SK-N-DZ (cell line): ENCODE data around the gene SMIM5.
A peak's percentile ranks its signal among the peaks of the same experiment; 100 is the strongest.
"Not testable (repeated sequence)": the region's sequence is repeated elsewhere in the genome, so short reads cannot be mapped to it uniquely, and the experiment has no call there.

Experiments used
- DNase-seq: peaks from one replicate; pipeline ENCODE4 v3.0.0-alpha.2; 2015; ENCODE audit warnings: low spot score

Gene SMIM5

GRCh38 chr17:75624714-75625345 is 8.4 kb upstream of the SMIM5 start:
- DNase-seq: no peak

DNA sequence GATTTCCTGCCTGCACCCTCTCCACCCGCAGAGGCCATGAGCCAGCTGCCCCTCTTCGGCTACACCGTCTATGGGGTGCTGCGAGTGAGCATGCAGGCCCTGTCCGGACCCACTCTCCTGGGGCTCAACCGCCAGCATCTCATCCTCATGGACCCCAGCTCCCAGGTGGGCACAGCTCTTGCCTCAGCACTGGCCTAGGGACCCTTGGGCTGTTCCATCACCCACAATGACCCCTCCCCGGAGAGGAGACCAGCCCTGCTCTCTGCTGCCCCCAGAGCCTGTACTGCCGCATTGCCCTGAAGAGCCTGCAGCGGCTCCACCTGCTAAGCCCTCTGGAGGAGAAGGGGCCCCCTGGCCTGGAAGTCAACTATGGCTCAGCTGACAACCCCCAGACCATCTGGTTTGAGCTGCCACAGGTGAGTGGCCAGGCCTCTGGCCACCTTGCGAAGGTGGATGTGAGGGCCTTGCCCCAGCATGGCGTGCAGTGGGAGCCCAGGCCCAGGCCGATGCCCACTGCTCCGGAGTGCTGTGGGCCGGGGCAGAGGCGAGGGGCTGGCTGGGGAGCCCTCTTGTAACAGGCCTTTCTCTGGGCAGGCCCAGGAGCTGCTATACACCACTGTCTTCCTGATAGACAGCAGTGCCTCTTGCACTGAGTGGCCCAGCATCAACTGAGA is 7.3 kb upstream of the SMIM5 start:
- DNase-seq: peak; percentile 74

DNA sequence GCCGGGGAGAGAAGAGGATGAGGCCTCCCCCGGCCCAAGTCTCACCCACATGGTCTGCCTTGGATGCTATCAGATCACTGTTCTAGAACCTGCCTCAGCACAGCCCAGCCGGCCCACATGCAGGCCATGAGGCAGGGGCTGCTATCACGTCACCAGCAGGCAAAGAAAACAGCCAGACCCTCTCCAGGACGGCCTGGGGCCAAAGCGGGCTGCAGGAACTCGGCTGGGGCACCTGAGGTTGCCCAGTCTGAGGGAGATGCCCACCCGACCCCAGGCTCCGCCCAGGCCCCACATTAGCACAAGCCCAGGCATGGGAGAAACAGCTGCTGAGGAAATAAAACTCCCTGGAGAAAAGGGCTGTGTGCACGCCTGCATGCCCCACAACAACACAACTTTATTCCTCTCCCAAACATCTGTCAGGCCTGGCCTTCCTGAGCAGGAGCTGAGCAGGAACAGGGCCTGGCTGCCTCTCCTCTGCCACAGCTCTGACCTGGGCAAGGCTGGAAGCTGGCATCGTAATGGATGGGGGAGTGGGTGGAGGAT is 6.7 kb upstream of the SMIM5 start:
- no peak for DNase-seq

DNA sequence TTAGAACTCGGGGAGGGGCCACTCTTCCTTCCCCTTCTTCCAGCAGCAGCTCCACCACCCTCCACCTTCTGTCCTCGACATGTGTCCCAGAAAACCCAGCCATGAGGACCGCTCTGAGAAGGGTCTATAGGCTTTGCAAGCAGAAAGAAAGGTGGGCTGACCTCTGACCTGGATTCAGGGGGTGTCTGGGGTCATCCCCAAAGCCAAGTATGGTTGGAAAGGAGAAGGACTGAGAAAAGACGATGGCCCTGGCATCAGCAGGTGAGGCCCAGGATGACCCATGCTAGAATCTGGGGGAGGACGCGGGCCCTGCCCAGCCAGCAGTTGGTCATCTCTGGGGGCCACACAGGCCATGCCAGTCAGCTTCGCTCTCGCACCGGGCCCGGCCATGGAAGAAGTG is 6.1 kb upstream of the SMIM5 start:
- no peak for DNase-seq

GRCh38 chr17:75628425-75628824 is 4.8 kb upstream of the SMIM5 start:
- no peak for DNase-seq

DNA sequence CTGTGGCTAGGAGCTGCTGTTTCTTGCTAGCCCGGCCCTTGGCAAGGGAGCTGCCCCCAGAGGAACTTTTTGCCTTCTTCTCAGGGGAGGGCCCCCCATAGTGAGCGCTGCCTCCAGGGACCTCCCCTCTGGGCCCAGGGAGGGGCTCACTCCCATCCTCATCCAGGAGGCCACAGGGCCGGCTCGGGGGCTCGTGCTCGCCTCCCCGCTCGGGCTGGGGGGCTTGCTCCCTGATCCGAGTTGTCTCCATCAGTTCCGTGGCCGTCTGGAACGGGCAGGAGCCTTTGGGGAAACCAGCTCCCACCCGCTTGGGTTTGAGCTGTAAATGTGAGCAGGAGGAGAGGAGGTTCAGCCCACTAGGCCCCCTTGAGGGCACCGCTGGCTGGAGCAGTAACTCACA is 4.1 kb upstream of the SMIM5 start:
- no peak for DNase-seq

DNA sequence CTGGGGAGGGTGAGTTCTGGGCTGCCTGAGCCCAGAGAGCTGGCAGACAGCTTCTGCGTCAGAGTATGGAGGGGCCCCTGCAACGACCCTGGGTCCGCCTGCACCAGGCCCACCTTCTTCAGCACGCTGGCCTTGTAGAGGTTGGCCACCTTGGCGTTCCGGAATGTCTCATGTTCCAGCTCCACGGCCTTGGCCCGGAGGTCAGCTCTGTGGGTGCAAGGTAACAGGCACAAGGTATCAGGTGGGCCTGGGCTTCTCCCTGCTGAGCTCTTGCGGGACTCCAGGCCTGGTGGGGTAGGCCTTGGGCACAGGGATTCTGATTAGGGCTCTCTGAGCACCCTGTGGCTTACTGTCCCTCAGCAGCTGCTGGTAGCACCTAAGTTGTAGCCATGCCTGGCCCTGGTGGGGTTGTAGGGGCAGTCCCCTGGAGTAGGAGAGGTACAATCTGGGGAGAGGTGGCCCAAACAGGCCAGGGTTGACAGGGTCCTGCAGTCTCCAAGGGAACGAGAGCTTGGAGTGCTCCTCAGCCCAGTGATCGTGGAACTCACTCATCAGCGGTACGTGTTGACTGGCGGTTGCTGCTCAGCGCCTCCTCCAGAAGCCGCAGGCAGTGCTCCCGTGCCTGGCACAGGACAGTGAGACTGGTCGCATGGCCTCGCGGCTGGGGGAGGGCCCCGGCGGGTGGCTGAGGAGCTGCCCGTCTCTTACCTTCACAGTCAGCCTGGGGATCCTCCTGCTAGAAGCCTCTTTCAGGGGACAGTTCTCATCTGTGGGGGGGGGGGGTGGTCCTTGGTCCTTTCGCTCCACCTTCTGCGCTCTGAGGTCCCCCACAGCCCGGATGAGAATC is 2.9 kb upstream of the SMIM5 start:
- no peak for DNase-seq

DNA sequence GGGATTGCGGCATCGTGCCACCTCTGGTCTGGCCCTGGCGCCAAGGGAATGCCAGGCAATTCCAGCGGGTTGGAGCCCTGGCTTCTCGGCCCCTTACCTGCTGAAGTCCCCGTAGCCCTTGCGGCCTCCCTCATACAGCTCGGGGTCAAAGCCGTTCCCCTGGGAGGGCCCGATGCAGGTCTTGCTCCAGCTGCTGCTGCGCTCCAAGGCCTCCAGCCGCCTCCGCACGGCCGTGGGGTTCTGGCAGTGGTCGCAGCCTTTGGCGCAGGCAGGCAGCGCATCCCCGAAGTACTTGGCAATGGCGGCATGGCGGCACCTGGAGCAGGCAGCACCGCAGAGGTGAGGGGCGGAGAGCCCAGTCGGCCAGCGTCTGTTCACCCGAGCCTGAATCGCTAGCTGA is 1.9 kb upstream of the SMIM5 start:
- no peak for DNase-seq

DNA sequence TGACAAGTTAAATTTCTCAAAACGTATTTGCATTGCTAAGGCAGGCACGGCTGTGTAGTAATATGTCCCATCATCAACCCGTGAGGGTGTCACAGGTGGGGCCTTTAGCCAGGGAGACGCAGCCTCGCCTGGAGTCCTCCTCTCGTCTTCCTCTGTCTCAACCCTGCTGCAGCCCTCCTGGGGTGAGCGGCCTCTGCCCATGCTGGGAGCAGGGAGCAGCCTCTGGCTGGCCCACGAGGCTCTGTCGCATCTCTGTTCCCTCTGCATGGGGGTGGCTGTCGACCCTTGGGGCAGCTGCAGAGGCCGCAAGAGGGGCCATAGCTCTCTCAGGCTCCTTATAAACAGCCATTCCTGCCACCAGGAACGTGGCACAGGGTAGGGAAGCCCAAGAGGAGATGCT is 806 bp upstream of the SMIM5 start:
- DNase-seq: no peak

GRCh38 chr17:75633486-75634375 is 497 bp downstream of the SMIM5 start:
- DNase-seq: peak; percentile 94

DNA sequence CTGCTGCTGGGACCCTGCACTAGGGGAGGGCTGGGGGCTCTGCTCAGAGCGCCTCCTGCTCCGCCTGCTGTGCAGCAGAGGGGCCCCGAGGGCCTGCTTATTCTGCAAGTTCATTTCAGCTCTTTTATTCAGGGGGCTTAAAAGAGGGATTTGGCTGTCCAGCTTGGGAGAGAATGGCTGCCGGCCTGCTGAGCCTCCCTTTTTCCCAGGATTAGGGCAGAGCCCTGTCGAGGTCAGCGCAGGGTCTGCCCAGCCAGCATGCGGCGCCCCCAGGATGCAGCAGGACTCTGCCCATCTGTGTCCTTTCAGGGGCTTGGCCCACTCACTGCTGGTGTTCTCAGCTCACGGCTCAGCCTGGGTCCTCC is 1.1 kb downstream of the SMIM5 start:
- DNase-seq: no peak

GRCh38 chr17:75634754-75635609 is 1.7 kb downstream of the SMIM5 start:
- no peak for DNase-seq

GRCh38 chr17:75635610-75636202 is 2.5 kb downstream of the SMIM5 start:
- DNase-seq: no peak

DNA sequence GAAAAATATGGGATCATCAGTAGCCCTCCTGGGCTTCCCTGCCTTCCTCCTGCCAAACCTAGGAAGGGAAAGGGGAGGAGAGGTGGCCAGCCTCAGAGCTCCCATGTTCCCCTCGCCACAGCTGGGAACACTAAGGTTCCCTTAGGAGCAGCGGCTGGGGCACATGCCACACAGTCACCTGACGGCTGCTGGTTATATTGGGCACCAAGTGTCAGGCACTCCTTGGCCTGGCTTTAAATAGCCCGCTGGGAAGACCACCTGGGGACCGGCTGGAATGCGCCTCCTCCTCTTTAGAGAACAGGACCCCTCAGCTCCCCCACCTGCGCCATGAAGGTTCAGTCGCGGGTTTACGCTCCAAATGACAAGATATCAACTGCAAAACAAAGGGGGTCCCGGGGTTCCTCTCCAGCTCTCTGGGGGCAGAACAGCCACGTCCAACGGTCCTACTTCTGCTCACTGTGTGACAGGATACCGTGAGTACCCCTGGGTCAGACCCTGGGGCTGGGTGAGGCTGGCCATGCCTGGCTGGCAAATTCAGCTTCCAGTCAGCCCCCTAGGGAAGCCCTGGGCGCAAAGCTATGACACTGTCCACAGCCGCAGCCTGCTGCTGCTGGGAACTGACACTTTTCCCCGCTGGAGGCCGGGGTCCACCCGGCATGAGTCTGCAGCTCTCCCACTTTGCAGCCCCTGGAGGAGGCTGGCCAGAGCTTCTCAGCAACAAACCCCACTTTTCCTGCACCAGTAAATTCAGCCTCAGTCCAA is 3.3 kb downstream of the SMIM5 start:
- DNase-seq: no peak

DNA sequence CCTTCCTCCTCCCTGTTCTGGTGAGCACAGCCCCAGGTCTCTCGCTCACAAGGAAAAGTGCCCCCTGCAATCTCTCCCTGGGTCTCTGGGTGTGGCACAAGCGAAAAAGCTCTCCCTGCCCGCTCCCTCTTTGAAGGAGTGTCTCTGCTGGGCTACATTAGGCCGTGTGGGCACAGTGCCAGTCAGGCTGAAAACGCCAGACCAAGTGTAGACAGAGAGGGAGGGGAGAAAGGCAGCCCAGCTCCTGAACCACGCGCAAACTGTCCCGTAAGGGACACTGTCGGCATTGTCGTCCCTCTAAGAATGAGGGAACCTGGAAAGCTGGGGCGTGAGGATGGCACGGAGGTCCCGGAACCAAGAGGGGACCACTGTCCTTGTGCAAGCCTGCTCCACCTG is 3.9 kb downstream of the SMIM5 start:
- DNase-seq: no peak

GRCh38 chr17:75637551-75637950 is 4.3 kb downstream of the SMIM5 start:
- DNase-seq: no peak

GRCh38 chr17:75638039-75638438 is 4.8 kb downstream of the SMIM5 start:
- not testable (repeated sequence) for DNase-seq

- no peak for DNase-seq
Observed at GRCh38 chr17:75638893-75639292, 5.7 kb downstream of the SMIM5 start.

- no peak for DNase-seq
Observed at GRCh38 chr17:75639327-75639726, 6.1 kb downstream of the SMIM5 start.
